Trophoblast cell (in vitro differentiated cells and primary cell): Measurements from ENCODE around the gene RBM39.

Experiments
- DNase-seq, 2 donors: peaks; one replicate each; pipeline ENCODE4 v3.0.0-alpha.2; 2016
- H2AFZ ChIP-seq: 2 replicates; pipeline ENCODE4 v1.6.1; 2013; ENCODE audit warnings: low read length, moderate library complexity, mild to moderate bottlenecking; ENCODE audit not compliant: insufficient read depth, poor library complexity
- H2AK5ac ChIP-seq: 2 replicates; pipeline ENCODE4 v1.6.1; 2013; ENCODE audit warnings: mild to moderate bottlenecking, low read length
- H2BK120ac ChIP-seq: 2 replicates; pipeline ENCODE4 v1.6.1; 2013; ENCODE audit warnings: low read length, mild to moderate bottlenecking, moderate library complexity; ENCODE audit not compliant: insufficient read depth, poor library complexity
- H2BK12ac ChIP-seq: 2 replicates; pipeline ENCODE4 v1.6.1; 2013; ENCODE audit warnings: mild to moderate bottlenecking, low read length, moderate library complexity
- H2BK5ac ChIP-seq: 2 replicates; pipeline ENCODE4 v1.6.1; 2013; ENCODE audit warnings: low read length, low read depth, moderate library complexity, mild to moderate bottlenecking; ENCODE audit not compliant: poor library complexity
- H3K14ac ChIP-seq: 2 replicates; pipeline ENCODE4 v1.6.1; 2013; ENCODE audit warnings: mild to moderate bottlenecking, low read length
- H3K18ac ChIP-seq: 2 replicates; pipeline ENCODE4 v1.6.1; 2013; ENCODE audit warnings: mild to moderate bottlenecking, low read length
- H3K23ac ChIP-seq: 2 replicates; pipeline ENCODE4 v1.6.1; 2013; ENCODE audit warnings: low read length
- H3K27ac ChIP-seq: 2 replicates; pipeline ENCODE4 v1.5.1; 2013; ENCODE audit warnings: low read depth, mild to moderate bottlenecking, inconsistent platforms, low read length, moderate library complexity
- H3K27me3 ChIP-seq: 2 replicates; pipeline ENCODE4 v1.6.1; 2013; ENCODE audit warnings: inconsistent platforms, mild to moderate bottlenecking, low read length, moderate library complexity; ENCODE audit not compliant: insufficient read depth
- H3K36me3 ChIP-seq, 2 experiments: 1 replicate in 1 of 2; 2 replicates in 1 of 2; pipeline ENCODE4 v1.6.1; 2013; ENCODE audit warnings: low read length in 2 of 2, mild to moderate bottlenecking in 2 of 2, moderate library complexity in 1 of 2; ENCODE audit not compliant: insufficient read depth in 2 of 2, control insufficient read depth in 1 of 2
- H3K4ac ChIP-seq: 2 replicates; pipeline ENCODE4 v1.6.1; 2013; ENCODE audit warnings: low read depth, mild to moderate bottlenecking, low read length, moderate library complexity
- H3K4me1 ChIP-seq, 2 experiments: 1 replicate in 1 of 2; 2 replicates in 1 of 2; pipeline ENCODE4 v1.6.1; 2013; ENCODE audit warnings: low read length in 2 of 2, mild to moderate bottlenecking in 2 of 2, moderate library complexity in 1 of 2; ENCODE audit not compliant: insufficient read depth in 2 of 2, control insufficient read depth in 1 of 2
- H3K4me2 ChIP-seq: 2 replicates; pipeline ENCODE4 v1.6.1; 2013; ENCODE audit warnings: inconsistent platforms, mild to moderate bottlenecking, low read length, moderate library complexity
- H3K4me3 ChIP-seq: 2 replicates; pipeline ENCODE4 v1.5.1; 2013; ENCODE audit warnings: mild to moderate bottlenecking, low read depth, low read length, inconsistent platforms
- H3K79me1 ChIP-seq: one replicate; pipeline ENCODE4 v1.6.1; 2013; ENCODE audit warnings: low read length
- H3K79me2 ChIP-seq: 2 replicates; pipeline ENCODE4 v1.6.1; 2013; ENCODE audit warnings: low read length, mild to moderate bottlenecking; ENCODE audit not compliant: control insufficient read depth, insufficient read depth, poor library complexity
- H3K9ac ChIP-seq: 2 replicates; pipeline ENCODE4 v1.6.1; 2013; ENCODE audit warnings: mild to moderate bottlenecking, low read length
- H3K9me3 ChIP-seq: 2 replicates; pipeline ENCODE4 v1.6.1; 2013; ENCODE audit warnings: low read depth, mild to moderate bottlenecking, control low read depth, inconsistent platforms, low read length; ENCODE audit not compliant: insufficient read depth
- H4K12ac ChIP-seq: 2 replicates; pipeline ENCODE4 v1.6.1; 2013; ENCODE audit warnings: low read depth, mild to moderate bottlenecking, low read length, moderate library complexity
- H4K8ac ChIP-seq: 2 replicates; pipeline ENCODE4 v1.6.1; 2013; ENCODE audit warnings: low read depth, mild to moderate bottlenecking, low read length, moderate library complexity
- H4K91ac ChIP-seq: one replicate; pipeline ENCODE4 v1.6.1; 2013; ENCODE audit warnings: low read depth, mild to moderate bottlenecking, low read length, moderate library complexity
- WGBS: extraction: QIAGEN DNeasy Blood & Tissue Kit; methylation state at CpG from one replicate; pipeline ENCODE4 v1.1.7; 2013; ENCODE audit warnings: missing lambda C conversion rate; ENCODE audit not compliant: insufficient read length, insufficient coverage; ENCODE audit errors: extremely low coverage; 5-methylcytosine and 5-hydroxymethylcytosine counted together

The RBM39 gene

DNA sequence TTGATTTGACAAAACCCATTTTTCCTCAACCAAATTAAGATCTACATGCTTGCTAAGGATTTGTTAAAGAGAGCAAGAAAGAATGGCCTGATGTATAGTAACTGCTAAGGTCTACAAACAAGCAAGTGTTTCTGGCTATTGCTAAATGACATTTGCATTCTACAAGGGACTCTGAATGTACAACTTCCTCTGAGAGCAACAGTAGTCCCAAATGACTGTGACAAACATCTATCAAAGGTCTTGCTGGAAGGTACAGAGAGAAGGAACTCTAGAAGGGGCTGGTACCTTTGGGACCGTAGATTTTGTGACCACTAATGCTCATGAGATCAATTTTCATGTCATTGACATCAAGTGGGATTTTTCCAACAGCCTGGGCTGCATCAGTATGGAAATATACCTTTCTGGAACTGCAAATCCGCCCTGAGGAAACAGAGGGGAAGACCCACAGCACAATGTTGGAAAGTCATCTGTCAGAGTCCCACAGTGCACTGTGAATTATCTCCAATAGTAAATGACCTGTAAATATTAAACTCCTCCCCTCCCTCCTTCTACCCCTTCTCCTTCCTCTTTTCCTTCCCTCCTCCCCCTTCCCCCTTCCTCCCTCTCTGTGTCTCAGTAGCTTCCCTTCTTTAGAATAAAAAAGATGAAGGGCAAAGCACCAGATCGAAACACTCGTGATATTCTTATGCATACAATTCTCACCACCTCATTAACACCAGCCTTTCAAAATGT lies 61.4 kb downstream of the RBM39 start:
- no peaks in the 10 kb centered on the region for H3K4me1 ChIP-seq
- WGBS = no CpG with 5 or more reads among the region's 4 CpGs
- no peak overlapping the region for H3K23ac ChIP-seq
- no peaks in the 10 kb centered on the region for H3K9me3 ChIP-seq
- no peak overlapping the region for H4K8ac ChIP-seq
- no peak overlapping the region for H3K27ac ChIP-seq
- H3K79me1 ChIP-seq = no peaks in the 10 kb centered on the region
- H3K36me3 ChIP-seq = peaks cover 2 to 5% of the 10 kb centered on the region in 2 experiments
- no peak overlapping the region for H2AK5ac ChIP-seq
- H2BK120ac ChIP-seq = no peak overlapping the region
- H3K4ac ChIP-seq = no peak overlapping the region
- no peaks in the 10 kb centered on the region for H3K79me2 ChIP-seq
- no peak overlapping the region for H3K4me3 ChIP-seq
- H3K14ac ChIP-seq = no peak overlapping the region
- no peak for DNase-seq
- no peak overlapping the region for H4K12ac ChIP-seq
- H3K4me2 ChIP-seq = no peak overlapping the region
- H4K91ac ChIP-seq = no peak overlapping the region
- no peaks in the 10 kb centered on the region for H3K27me3 ChIP-seq
- H2AFZ ChIP-seq = no peak overlapping the region
- no peak overlapping the region for H2BK5ac ChIP-seq
- no peak overlapping the region for H3K9ac ChIP-seq
- no peak overlapping the region for H3K18ac ChIP-seq
- no peak overlapping the region for H2BK12ac ChIP-seq

DNA sequence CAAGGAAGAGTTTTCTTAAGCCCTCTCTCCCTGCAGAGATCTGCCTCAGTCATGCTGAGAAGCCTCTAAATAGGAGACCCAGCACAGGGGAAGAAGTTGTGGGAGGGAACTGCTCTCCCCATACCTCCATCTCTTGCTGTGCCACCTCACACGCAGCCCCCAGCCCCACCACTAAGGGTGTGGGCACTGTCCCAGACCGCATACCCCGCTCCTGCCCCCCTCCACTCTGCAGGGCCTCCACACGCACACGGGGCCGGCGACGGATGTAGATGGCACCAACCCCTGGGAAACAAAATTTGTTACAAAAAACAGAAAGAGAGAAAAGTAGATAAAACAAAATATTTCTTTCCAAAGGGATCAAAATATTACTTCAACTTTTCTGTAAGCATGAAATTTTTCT lies 67.1 kb downstream of the RBM39 start:
- Histone ChIP-seq H3K4me2 (no peak overlapping the region), H3K18ac (no peak overlapping the region), H3K4ac (no peak overlapping the region), H2BK120ac (no peak overlapping the region), H3K23ac (no peak overlapping the region), H2BK5ac (no peak overlapping the region), H2AK5ac (no peak overlapping the region), H3K9me3 (no peaks in the 10 kb centered on the region), H3K27ac (no peak overlapping the region), H3K14ac (no peak overlapping the region), H2BK12ac (no peak overlapping the region), H3K79me2 (no peaks in the 10 kb centered on the region), H4K91ac (no peak overlapping the region), H2AFZ (no peak overlapping the region), H3K4me1 (no peaks in the 10 kb centered on the region), H3K27me3 (no peaks in the 10 kb centered on the region), H4K12ac (no peak overlapping the region), H3K9ac (no peak overlapping the region), H3K79me1 (no peaks in the 10 kb centered on the region), H4K8ac (no peak overlapping the region), H3K4me3 (no peak overlapping the region), H3K36me3 (peaks cover 6 to 19% of the 10 kb centered on the region in 2 experiments)
- DNase-seq = no peak
- WGBS = no CpG with 5 or more reads among the region's 8 CpGs

DNA sequence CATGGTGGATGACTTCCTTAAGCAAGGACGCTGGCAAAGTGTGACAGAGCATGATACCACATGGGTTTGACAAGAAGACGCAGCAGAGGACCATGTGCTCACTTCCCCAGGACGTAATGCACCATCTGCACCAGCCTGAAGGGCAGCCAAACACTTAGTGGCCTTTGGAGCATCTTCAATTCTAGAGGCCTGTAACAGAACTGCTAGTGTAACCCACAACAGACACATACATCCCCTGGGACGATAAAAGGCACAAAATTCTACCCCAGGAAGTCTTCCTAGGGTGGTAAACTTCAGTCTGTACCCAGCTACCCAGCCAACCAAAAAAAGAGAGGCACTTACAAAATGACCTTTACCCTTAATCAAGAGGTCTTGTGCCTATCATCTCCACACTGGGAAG lies 68.2 kb downstream of the RBM39 start:
- no peaks in the 10 kb centered on the region for H3K27me3 ChIP-seq
- no peak overlapping the region for H2AFZ ChIP-seq
- no peak overlapping the region for H3K18ac ChIP-seq
- DNase-seq = no peak
- H3K79me2 ChIP-seq = no peaks in the 10 kb centered on the region
- WGBS = no CpG with 5 or more reads among the region's 4 CpGs
- no peak overlapping the region for H2BK12ac ChIP-seq
- no peak overlapping the region for H4K8ac ChIP-seq
- H3K9me3 ChIP-seq = no peaks in the 10 kb centered on the region
- no peaks in the 10 kb centered on the region for H3K79me1 ChIP-seq
- no peaks in the 10 kb centered on the region for H3K4me1 ChIP-seq
- no peak overlapping the region for H4K12ac ChIP-seq
- H3K4me2 ChIP-seq = no peak overlapping the region
- H4K91ac ChIP-seq = no peak overlapping the region
- H3K4ac ChIP-seq = no peak overlapping the region
- H3K36me3 ChIP-seq = peaks cover 14 to 27% of the 10 kb centered on the region in 2 experiments
- no peak overlapping the region for H2BK5ac ChIP-seq
- no peak overlapping the region for H3K14ac ChIP-seq
- H3K4me3 ChIP-seq = no peak overlapping the region
- H3K9ac ChIP-seq = no peak overlapping the region
- H3K27ac ChIP-seq = no peak overlapping the region
- H2BK120ac ChIP-seq = no peak overlapping the region
- no peak overlapping the region for H3K23ac ChIP-seq
- no peak overlapping the region for H2AK5ac ChIP-seq

DNA sequence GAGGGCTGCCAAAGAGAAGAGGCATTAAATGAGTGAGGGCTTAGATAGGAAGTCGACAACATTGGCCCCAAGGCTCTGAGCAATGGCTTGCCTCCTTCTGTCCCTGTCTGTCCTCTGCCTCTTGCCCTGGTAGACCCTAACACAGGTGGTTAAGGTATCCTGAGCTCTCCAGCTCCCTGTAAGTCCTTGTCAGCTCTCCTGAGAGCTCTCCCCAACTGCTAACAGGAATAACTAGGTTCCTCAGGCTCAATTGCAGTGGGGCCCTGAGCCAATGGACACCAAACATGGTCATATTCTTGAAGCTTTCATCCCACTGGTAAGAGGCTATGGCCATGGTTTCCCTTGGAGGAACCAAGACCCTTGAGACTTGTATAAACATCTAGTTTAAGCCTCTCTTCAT lies 72.4 kb downstream of the RBM39 start:
- Histone ChIP-seq H2BK12ac (no peak overlapping the region), H3K36me3 (peaks cover 11 to 24% of the 10 kb centered on the region in 2 experiments), H3K4me1 (peaks cover 0 to 1% of the 10 kb centered on the region in 2 experiments), H3K79me1 (peaks cover 3% of the 10 kb centered on the region), H3K27me3 (no peaks in the 10 kb centered on the region), H3K27ac (no peak overlapping the region), H3K79me2 (peaks cover under 1% of the 10 kb centered on the region), H3K9ac (no peak overlapping the region), H2AFZ (no peak overlapping the region), H3K4me2 (no peak overlapping the region), H3K9me3 (no peaks in the 10 kb centered on the region), H3K14ac (no peak overlapping the region), H4K12ac (no peak overlapping the region), H2AK5ac (no peak overlapping the region), H4K8ac (no peak overlapping the region), H3K23ac (no peak overlapping the region), H3K4me3 (no peak overlapping the region), H3K4ac (no peak overlapping the region), H2BK5ac (no peak overlapping the region), H3K18ac (no peak overlapping the region), H4K91ac (no peak overlapping the region), H2BK120ac (no peak overlapping the region)
- no peak for DNase-seq
- WGBS = no CpG with 5 or more reads among the region's 1 CpG
